ENCODE data around the gene EI24. TPM values are rescaled to one million over a fixed set of nuclear protein-coding genes. Genes with fewer than 3 reads are reported as not detected.

The EI24 gene
- total and polyA plus RNA-seq, 9 of the 15 experiments (the other 6 are each of a cell fraction or from before 2014, with no cell fraction given): 50.4 to 260 (median 168) TPM

DNA sequence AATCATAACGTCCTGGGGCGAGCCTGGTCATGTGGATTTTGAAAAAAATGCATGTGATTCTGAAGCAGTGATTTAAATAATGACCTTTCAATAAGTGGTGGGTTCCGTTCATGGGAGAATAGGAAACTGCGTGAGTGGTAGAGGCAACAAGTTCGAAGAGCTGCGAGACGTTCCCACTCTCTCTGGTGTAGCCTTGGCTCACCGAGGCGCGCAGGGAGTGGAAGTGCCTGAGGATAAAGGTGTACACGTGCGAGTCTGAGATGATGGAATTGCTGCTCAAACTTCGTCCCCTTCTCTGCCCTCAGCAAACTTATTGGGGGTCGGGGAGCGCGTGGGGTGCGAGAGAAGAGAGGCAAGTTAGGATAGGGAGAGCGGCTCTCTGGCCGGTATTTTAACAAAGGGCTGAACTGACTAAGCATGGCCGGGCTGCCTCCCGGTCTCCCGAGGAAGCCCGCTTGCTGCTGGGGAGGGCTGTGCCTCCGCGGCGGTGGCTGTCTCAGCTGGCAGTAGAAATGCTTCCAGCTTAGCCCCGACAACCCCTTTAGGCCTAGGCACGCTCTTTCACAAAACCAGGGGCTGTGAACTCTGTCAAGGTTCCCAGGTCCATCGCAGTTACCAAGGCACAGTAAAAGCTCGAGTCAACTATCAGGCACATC lies 22.5 kb downstream of the EI24 start (continued):
- no peak for TF ChIP-seq VEZF1 (CRISPR knock-in tag; IDR thresholded peaks at IDR 0.05)
- TF ChIP-seq KDM1A (IDR thresholded peaks at IDR 0.05): peak in 1 of 2 experiments; percentile 4; a peak in 1 of 4 replicates
- no peak for TF ChIP-seq ADNP (tag; IDR thresholded peaks at IDR 0.05)
- TF ChIP-seq POLR2G (IDR thresholded peaks at IDR 0.05; ENCODE audit: low read depth, low read length): peak; percentile 63
- no peak for TF ChIP-seq ZNF347 (CRISPR knock-in tag; IDR thresholded peaks at IDR 0.05; ENCODE audit: low read depth)
- TF ChIP-seq ATF7 (IDR thresholded peaks at IDR 0.05): no peak
- no peak for TF ChIP-seq THRA (IDR thresholded peaks at IDR 0.05)
- 0 out of 2 replicates have a peak, but pooled peaks have one; percentile 19 for TF ChIP-seq GTF2E2 (tag; IDR thresholded peaks at IDR 0.05)
- no peak for TF ChIP-seq ZNF146 (CRISPR knock-in tag; IDR thresholded peaks at IDR 0.05; ENCODE audit: unreplicated experiment)
- TF ChIP-seq RREB1 (CRISPR knock-in tag; IDR thresholded peaks at IDR 0.05): no peak
- TF ChIP-seq SP1 (CRISPR knock-in tag; IDR thresholded peaks at IDR 0.05): no peak
- TF ChIP-seq, protein P1, sequence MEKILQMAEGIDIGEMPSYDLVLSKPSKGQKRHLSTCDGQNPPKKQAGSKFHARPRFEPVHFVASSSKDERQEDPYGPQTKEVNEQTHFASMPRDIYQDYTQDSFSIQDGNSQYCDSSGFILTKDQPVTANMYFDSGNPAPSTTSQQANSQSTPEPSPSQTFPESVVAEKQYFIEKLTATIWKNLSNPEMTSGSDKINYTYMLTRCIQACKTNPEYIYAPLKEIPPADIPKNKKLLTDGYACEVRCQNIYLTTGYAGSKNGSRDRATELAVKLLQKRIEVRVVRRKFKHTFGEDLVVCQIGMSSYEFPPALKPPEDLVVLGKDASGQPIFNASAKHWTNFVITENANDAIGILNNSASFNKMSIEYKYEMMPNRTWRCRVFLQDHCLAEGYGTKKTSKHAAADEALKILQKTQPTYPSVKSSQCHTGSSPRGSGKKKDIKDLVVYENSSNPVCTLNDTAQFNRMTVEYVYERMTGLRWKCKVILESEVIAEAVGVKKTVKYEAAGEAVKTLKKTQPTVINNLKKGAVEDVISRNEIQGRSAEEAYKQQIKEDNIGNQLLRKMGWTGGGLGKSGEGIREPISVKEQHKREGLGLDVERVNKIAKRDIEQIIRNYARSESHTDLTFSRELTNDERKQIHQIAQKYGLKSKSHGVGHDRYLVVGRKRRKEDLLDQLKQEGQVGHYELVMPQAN (IDR thresholded peaks at IDR 0.05; ENCODE audit: borderline replicate concordance): 0 out of 2 replicates have a peak, but pooled peaks have one; percentile 45
- no peak for TF ChIP-seq ZNF197 (CRISPR knock-in tag; IDR thresholded peaks at IDR 0.05; ENCODE audit: low read depth)
- TF ChIP-seq YY1 (IDR thresholded peaks at IDR 0.05; ENCODE audit: borderline replicate concordance in 1 of 3, control insufficient read depth in 1 of 3, extremely low read depth in 1 of 3, insufficient read depth in 3 of 3, insufficient read length in 1 of 3, insufficient replicate concordance in 2 of 3, low read depth in 1 of 3, low read length in 2 of 3): peak in 1 of 3 experiments; percentile 59
- TF ChIP-seq TAF7 (tag; IDR thresholded peaks at IDR 0.05): peak; percentile 61; the same call in 1 of the 2 replicates
- TF ChIP-seq SMC3 (conservative IDR thresholded peaks at IDR 0.05; ENCODE audit: insufficient read depth, low read depth, low read length): 0 out of 2 replicates have a peak, but pooled peaks have one; percentile 1
